H9 (cell line): ENCODE data around the gene ETV5. TPM values are rescaled to one million over a fixed set of nuclear protein-coding genes. Genes with fewer than 3 reads are reported as not detected.

Experiments used
- DNase-seq: peaks from one replicate; pipeline ENCODE4 v3.0.0-alpha.2; 2017
- H2AFZ ChIP-seq: one replicate; pipeline ENCODE4 v1.6.1; 2013; ENCODE audit warnings: mild to moderate bottlenecking, low read length, control low read depth, moderate library complexity
- H2AK5ac ChIP-seq: 2 replicates; pipeline ENCODE4 v1.6.1; 2013; ENCODE audit warnings: low read length, control low read depth, mixed read lengths; ENCODE audit not compliant: insufficient read length
- H2BK120ac ChIP-seq: one replicate; pipeline ENCODE4 v1.6.1; 2013; ENCODE audit warnings: low read depth, mild to moderate bottlenecking, low read length, control low read depth, inconsistent platforms; ENCODE audit not compliant: poor library complexity, severe bottlenecking
- H2BK12ac ChIP-seq: 2 replicates; pipeline ENCODE4 v1.6.1; 2013; ENCODE audit warnings: low read length, control low read depth, mixed read lengths, low read depth; ENCODE audit not compliant: insufficient read length
- H2BK15ac ChIP-seq: 2 replicates; pipeline ENCODE4 v1.6.1; 2013; ENCODE audit warnings: low read depth, low read length, control low read depth
- H2BK20ac ChIP-seq: one replicate; pipeline ENCODE4 v1.6.1; 2013; ENCODE audit warnings: low read depth, mild to moderate bottlenecking, low read length, control low read depth, inconsistent platforms; ENCODE audit not compliant: poor library complexity, severe bottlenecking
- H2BK5ac ChIP-seq: 2 replicates; pipeline ENCODE4 v1.6.1; 2013; ENCODE audit warnings: low read length, control low read depth, mixed read lengths; ENCODE audit not compliant: insufficient read length
- H3K14ac ChIP-seq: 2 replicates; pipeline ENCODE4 v1.6.1; 2013; ENCODE audit warnings: low read length, control low read depth; ENCODE audit not compliant: insufficient read depth
- H3K18ac ChIP-seq: 2 replicates; pipeline ENCODE4 v1.6.1; 2013; ENCODE audit warnings: low read depth, mild to moderate bottlenecking, mixed read lengths, low read length, control low read depth; ENCODE audit not compliant: insufficient read length
- H3K23ac ChIP-seq: 2 replicates; pipeline ENCODE4 v1.6.1; 2013; ENCODE audit warnings: low read length, control low read depth, mixed read lengths, low read depth; ENCODE audit not compliant: insufficient read length
- H3K23me2 ChIP-seq: 2 replicates; pipeline ENCODE4 v1.6.1; 2013; ENCODE audit warnings: low read depth, mild to moderate bottlenecking, mixed read lengths, low read length, control low read depth; ENCODE audit not compliant: insufficient read length, poor library complexity, severe bottlenecking
- H3K27ac ChIP-seq: 2 replicates; pipeline ENCODE4 v1.5.1; 2013; ENCODE audit warnings: low read length, control low read depth, mixed read lengths, low read depth; ENCODE audit not compliant: insufficient read length
- H3K27me3 ChIP-seq: 2 replicates; pipeline ENCODE4 v1.6.1; 2013; ENCODE audit warnings: low read length, control low read depth, inconsistent platforms; ENCODE audit not compliant: insufficient read depth
- H3K4ac ChIP-seq: 2 replicates; pipeline ENCODE4 v1.6.1; 2013; ENCODE audit warnings: low read depth, mild to moderate bottlenecking, control low read depth, inconsistent platforms, low read length, moderate library complexity
- H3K4me1 ChIP-seq: 2 replicates; pipeline ENCODE4 v1.6.1; 2013; ENCODE audit warnings: low read length, control low read depth, inconsistent platforms; ENCODE audit not compliant: insufficient read depth
- H3K4me2 ChIP-seq: 2 replicates; pipeline ENCODE4 v1.6.1; 2013; ENCODE audit warnings: low read length, control low read depth, mixed read lengths; ENCODE audit not compliant: insufficient read length, insufficient read depth
- H3K56ac ChIP-seq: 2 replicates; pipeline ENCODE4 v1.6.1; 2013; ENCODE audit warnings: low read depth, mild to moderate bottlenecking, mixed read lengths, low read length, control low read depth; ENCODE audit not compliant: insufficient read length
- H3K79me1 ChIP-seq: 2 replicates; pipeline ENCODE4 v1.6.1; 2013; ENCODE audit warnings: low read depth, mild to moderate bottlenecking, moderate library complexity, low read length, control low read depth, inconsistent platforms; ENCODE audit not compliant: insufficient read depth, poor library complexity, severe bottlenecking
- H3K79me2 ChIP-seq: 2 replicates; pipeline ENCODE4 v1.6.1; 2013; ENCODE audit warnings: low read length, control low read depth, inconsistent platforms; ENCODE audit not compliant: insufficient read depth
- H3K9ac ChIP-seq: 2 replicates; pipeline ENCODE4 v1.6.1; 2013; ENCODE audit warnings: low read length, control low read depth, mixed read lengths; ENCODE audit not compliant: insufficient read length; ENCODE audit errors: extremely low read depth
- H3K9me3 ChIP-seq: one replicate; pipeline ENCODE4 v1.6.1; 2013; ENCODE audit warnings: low read depth, low read length, inconsistent platforms; ENCODE audit not compliant: control insufficient read depth
- H3T11ph ChIP-seq: one replicate; pipeline ENCODE4 v1.6.1; 2013; ENCODE audit warnings: mild to moderate bottlenecking, low read length, control low read depth, inconsistent platforms
- H4K20me1 ChIP-seq: one replicate; pipeline ENCODE4 v1.6.1; 2013; ENCODE audit not compliant: control insufficient read depth, insufficient read length, insufficient read depth
- H4K5ac ChIP-seq: 2 replicates; pipeline ENCODE4 v1.6.1; 2013; ENCODE audit warnings: low read depth, mild to moderate bottlenecking, mixed read lengths, low read length, control low read depth; ENCODE audit not compliant: insufficient read length
- H4K8ac ChIP-seq: replicated peaks from 2 replicates; pipeline ENCODE4 v1.6.1; 2013; ENCODE audit warnings: low read length, control low read depth, mixed read lengths, low read depth; ENCODE audit not compliant: insufficient read length
- H4K91ac ChIP-seq: 2 replicates; pipeline ENCODE4 v1.6.1; 2013; ENCODE audit warnings: low read depth, mild to moderate bottlenecking, moderate library complexity, mixed read lengths, low read length, control low read depth; ENCODE audit not compliant: insufficient read length
- H3K27ac Mint-ChIP-seq, 3 experiments: 2 replicates in 2 of 3; 3 replicates in 1 of 3; pipeline ENCODE4 v1.8.0; 2020 to 2021; ENCODE audit warnings: mixed read lengths in 3 of 3, mild to moderate bottlenecking in 1 of 3, moderate library complexity in 1 of 3
- H3K27me3 Mint-ChIP-seq: 2 replicates; pipeline ENCODE4 v1.8.0; 2021; ENCODE audit warnings: low read depth, mild to moderate bottlenecking, moderate library complexity, mixed read lengths
- H3K36me3 Mint-ChIP-seq, 3 experiments: 2 replicates in 2 of 3; 3 replicates in 1 of 3; pipeline ENCODE4 v1.8.0; 2020 to 2021; ENCODE audit warnings: low read depth in 3 of 3, mixed read lengths in 3 of 3; ENCODE audit not compliant: insufficient read depth in 1 of 3
- H3K4me1 Mint-ChIP-seq, 2 experiments: 2 replicates each; pipeline ENCODE4 v1.8.0; 2020; ENCODE audit warnings: mixed read lengths in 2 of 2
- H3K4me3 Mint-ChIP-seq, 2 experiments: 2 replicates in 1 of 2; 3 replicates in 1 of 2; pipeline ENCODE4 v1.8.0; 2020 to 2021; ENCODE audit warnings: mild to moderate bottlenecking in 2 of 2, mixed read lengths in 2 of 2, moderate library complexity in 1 of 2
- H3K9me3 Mint-ChIP-seq, 2 experiments: 2 replicates in 1 of 2; 3 replicates in 1 of 2; pipeline ENCODE4 v1.8.0; 2020; ENCODE audit warnings: mild to moderate bottlenecking in 2 of 2, mixed read lengths in 2 of 2, moderate library complexity in 1 of 2
- CTCF ChIP-seq: fragments of 200-600 bp; sonication (generic); conservative IDR thresholded peaks from 3 replicates; pipeline ENCODE4 v1.8.0; 2021; ENCODE audit warnings: antibody characterized with exemption, mild to moderate bottlenecking
- WGBS: extraction: QIAGEN DNeasy Blood & Tissue Kit; methylation state at CpG from one replicate; pipeline ENCODE4 v1.1.7; 2013; ENCODE audit warnings: missing lambda C conversion rate, low lambda C conversion rate, mixed read lengths; ENCODE audit not compliant: insufficient read length; ENCODE audit errors: extremely low coverage; 5-methylcytosine and 5-hydroxymethylcytosine counted together
- total RNA-seq: library from RNA; stranded (reverse); gene quantifications from 2 replicates; pipeline ENCODE4 v1.2.1, GENCODE V29; 2021

The ETV5 gene
- total RNA-seq, 1 experiment from 2014 or later = 7.7 TPM

- WGBS = 100% methylated on average over 1 of the region's 14 CpGs
- no peaks in the 10 kb centered on the region for H3K36me3 Mint-ChIP-seq
- Histone ChIP-seq H4K91ac (no peak overlapping the region), H4K8ac (no peak overlapping the region), H3K18ac (no peak overlapping the region), H3K9me3 (no peaks in the 10 kb centered on the region), H3K4ac (no peak overlapping the region), H3K4me1 (no peaks in the 10 kb centered on the region), H3K9ac (no peak overlapping the region), H3K23ac (no peak overlapping the region), H3K4me2 (no peak overlapping the region), H2BK15ac (no peak overlapping the region), H3K79me1 (no peaks in the 10 kb centered on the region), H3T11ph (no peak overlapping the region), H4K20me1 (no peaks in the 10 kb centered on the region), H2BK120ac (no peak overlapping the region), H3K27ac (no peak overlapping the region), H3K79me2 (no peaks in the 10 kb centered on the region), H2BK12ac (no peak overlapping the region), H4K5ac (no peak overlapping the region), H2AK5ac (no peak overlapping the region), H2BK20ac (no peak overlapping the region), H3K56ac (no peak overlapping the region), H3K23me2 (no peaks in the 10 kb centered on the region), H3K27me3 (no peaks in the 10 kb centered on the region), H2AFZ (no peak overlapping the region), H2BK5ac (no peak overlapping the region), H3K14ac (no peak overlapping the region)
- no peak overlapping the region for H3K4me3 Mint-ChIP-seq
- TF ChIP-seq CTCF = no peak
- H3K4me1 Mint-ChIP-seq = no peaks in the 10 kb centered on the region
- DNase-seq = no peak
- H3K27ac Mint-ChIP-seq = no peak overlapping the region
- no peaks in the 10 kb centered on the region for H3K9me3 Mint-ChIP-seq
- peaks cover 12% of the 10 kb centered on the region for H3K27me3 Mint-ChIP-seq
Observed at GRCh38 chr3:185999221-185999620, 109.7 kb downstream of the ETV5 start.
